Lower lobe of right lung (tissue), 2 donors: ENCODE measurements around the gene TRIM42. TPM values are rescaled to one million over a fixed set of nuclear protein-coding genes. Genes with fewer than 3 reads are reported as not detected.

Source experiments
- ATAC-seq, 2 donors: fragments of 200-7000 bp; cut with Tn5 transposase; one replicate each; pipeline ENCODE4 v1.9.1; 2020 to 2022; ENCODE audit warnings: mild to moderate bottlenecking in 2 of 2, moderate library complexity in 2 of 2
- DNase-seq: peaks from one replicate; pipeline ENCODE4 v3.0.0-alpha.2; 2020
- H3K27ac ChIP-seq: fragments of 200-600 bp; one replicate; pipeline ENCODE4 v1.8.0; 2022
- H3K27me3 ChIP-seq: fragments of 200-600 bp; one replicate; pipeline ENCODE4 v1.8.0; 2022; ENCODE audit warnings: low read depth
- H3K36me3 ChIP-seq: fragments of 200-600 bp; one replicate; pipeline ENCODE4 v1.8.0; 2022; ENCODE audit warnings: mild to moderate bottlenecking
- H3K4me1 ChIP-seq: fragments of 200-600 bp; one replicate; pipeline ENCODE4 v1.8.0; 2022
- H3K4me3 ChIP-seq: fragments of 200-600 bp; one replicate; pipeline ENCODE4 v1.8.0; 2022; ENCODE audit warnings: mild to moderate bottlenecking
- H3K9me3 ChIP-seq: fragments of 200-600 bp; one replicate; pipeline ENCODE4 v1.8.0; 2022
- intact Hi-C: fragments of 100-400 bp; cut with DNase I; formaldehyde crosslinking; loops from one replicate; pipeline ENCODE4 v1.11.0; 2022
- total RNA-seq: library from RNA; stranded (reverse); fragmentation: NEBNext Ultra II Directional; extraction: Animal tissue kit (Norgen Biotek cat#: 25700); gene quantifications from one replicate; pipeline ENCODE4 v1.2.1, GENCODE V29; 2021
- TF ChIP-seq, protein P1 (sequence below): fragments of 200-600 bp; IDR thresholded peaks from one replicate; pipeline ENCODE4 v1.8.0; 2022; ENCODE audit warnings: antibody characterized with exemption, mild to moderate bottlenecking
- donor health status: DM: no; HTN: yes; CAD: no; lungs with severe emphysema.

TRIM42 gene
- total RNA-seq, 1 donor from 2014 or later: not detected

- H3K4me1 ChIP-seq: no peaks in the 10 kb centered on the region
- TF ChIP-seq, protein P1, sequence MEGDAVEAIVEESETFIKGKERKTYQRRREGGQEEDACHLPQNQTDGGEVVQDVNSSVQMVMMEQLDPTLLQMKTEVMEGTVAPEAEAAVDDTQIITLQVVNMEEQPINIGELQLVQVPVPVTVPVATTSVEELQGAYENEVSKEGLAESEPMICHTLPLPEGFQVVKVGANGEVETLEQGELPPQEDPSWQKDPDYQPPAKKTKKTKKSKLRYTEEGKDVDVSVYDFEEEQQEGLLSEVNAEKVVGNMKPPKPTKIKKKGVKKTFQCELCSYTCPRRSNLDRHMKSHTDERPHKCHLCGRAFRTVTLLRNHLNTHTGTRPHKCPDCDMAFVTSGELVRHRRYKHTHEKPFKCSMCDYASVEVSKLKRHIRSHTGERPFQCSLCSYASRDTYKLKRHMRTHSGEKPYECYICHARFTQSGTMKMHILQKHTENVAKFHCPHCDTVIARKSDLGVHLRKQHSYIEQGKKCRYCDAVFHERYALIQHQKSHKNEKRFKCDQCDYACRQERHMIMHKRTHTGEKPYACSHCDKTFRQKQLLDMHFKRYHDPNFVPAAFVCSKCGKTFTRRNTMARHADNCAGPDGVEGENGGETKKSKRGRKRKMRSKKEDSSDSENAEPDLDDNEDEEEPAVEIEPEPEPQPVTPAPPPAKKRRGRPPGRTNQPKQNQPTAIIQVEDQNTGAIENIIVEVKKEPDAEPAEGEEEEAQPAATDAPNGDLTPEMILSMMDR: no peak
- ATAC-seq: no peak
- no peak overlapping the region for H3K27ac ChIP-seq
- H3K36me3 ChIP-seq: no peaks in the 10 kb centered on the region
- intact Hi-C loops: no loop called here
- no peaks in the 10 kb centered on the region for H3K9me3 ChIP-seq
- DNase-seq: no peak
- no peaks in the 10 kb centered on the region for H3K27me3 ChIP-seq
- no peak overlapping the region for H3K4me3 ChIP-seq
Measured at GRCh38 chr3:140717921-140718320, 40.1 kb downstream of the TRIM42 start.

GRCh38 chr3:140719841-140720614 lies 42.2 kb downstream of the TRIM42 start:
- intact Hi-C loops: no loop called here
- Histone ChIP-seq H3K9me3 (no peaks in the 10 kb centered on the region), H3K27me3 (no peaks in the 10 kb centered on the region), H3K4me3 (no peak overlapping the region), H3K27ac (no peak overlapping the region), H3K4me1 (no peaks in the 10 kb centered on the region), H3K36me3 (no peaks in the 10 kb centered on the region)
- DNase-seq: no peak
- no peak for ATAC-seq
- TF ChIP-seq, protein P1: no peak

DNA sequence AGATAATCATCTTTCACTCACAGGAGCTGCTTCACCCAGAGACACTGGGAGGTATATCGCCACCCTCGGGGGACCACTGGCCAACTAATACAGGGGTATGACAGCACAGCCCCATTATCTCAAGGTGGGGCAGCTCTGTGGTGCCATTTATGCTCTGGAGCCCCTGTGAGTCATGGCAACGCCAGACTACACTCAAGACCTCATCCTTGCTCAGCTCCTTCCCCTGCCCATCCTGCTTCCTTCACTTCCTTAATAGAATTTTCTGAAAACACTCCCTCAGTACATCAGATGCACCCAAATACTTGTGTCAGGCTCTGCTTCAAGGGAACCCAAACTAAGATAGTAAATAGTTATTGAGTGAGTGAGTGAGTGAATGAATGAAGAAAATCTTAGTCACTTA lies 45.7 kb downstream of the TRIM42 start:
- H3K27ac ChIP-seq: no peak overlapping the region
- ATAC-seq (no peak), DNase-seq (no peak)
- no peak overlapping the region for H3K4me3 ChIP-seq
- H3K36me3 ChIP-seq: no peaks in the 10 kb centered on the region
- H3K9me3 ChIP-seq: no peaks in the 10 kb centered on the region
- intact Hi-C loops: no loop called here
- H3K27me3 ChIP-seq: no peaks in the 10 kb centered on the region
- H3K4me1 ChIP-seq: no peaks in the 10 kb centered on the region
- TF ChIP-seq, protein P1: no peak

DNA sequence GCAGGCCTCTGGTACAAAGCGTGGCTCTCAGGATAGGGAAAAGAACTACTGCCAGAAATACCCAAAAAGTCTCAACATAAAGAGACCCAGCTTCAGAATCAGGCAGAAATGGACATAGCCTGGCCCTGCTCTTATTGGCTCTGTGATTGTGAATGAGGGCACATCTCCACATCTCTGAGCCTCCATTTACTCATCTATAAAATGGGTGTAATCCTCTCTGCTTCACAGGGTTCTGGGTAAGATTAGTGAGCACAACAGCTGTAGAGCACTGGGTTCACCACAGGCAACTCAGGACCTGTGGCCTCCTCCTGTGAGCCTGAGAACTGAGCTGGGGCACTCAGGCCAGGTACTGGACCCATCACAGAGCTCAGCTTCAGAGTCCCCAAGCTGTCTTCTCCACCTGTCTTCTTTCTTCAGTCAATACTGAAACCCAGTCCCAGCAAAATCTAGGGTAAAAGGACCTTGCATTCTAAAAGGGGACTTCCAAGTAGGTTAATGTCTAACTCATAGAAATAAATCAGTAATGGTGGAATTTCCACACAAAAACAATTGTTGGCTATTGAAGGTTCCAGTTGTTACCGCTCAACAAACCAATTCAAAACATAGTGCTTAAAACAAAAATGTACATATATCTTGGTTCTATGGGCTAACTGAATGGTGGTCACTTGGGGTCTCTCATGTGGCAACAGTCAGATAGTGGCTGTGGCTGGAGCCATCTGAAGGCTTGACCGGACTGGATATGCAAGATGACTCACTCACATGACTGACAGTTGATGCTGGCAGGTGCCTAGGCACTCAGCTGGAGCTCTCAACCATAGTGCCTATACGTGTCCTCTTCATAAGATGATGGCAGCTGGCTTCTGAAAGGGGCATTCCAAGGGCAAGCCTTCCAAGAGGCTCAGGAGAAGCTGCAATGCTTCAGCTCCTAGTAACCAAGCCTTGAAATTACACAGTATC lies 47.3 kb downstream of the TRIM42 start:
- TF ChIP-seq, protein P1: no peak
- no peak for DNase-seq
- Histone ChIP-seq H3K4me1 (no peaks in the 10 kb centered on the region), H3K27me3 (no peaks in the 10 kb centered on the region), H3K4me3 (no peak overlapping the region), H3K27ac (no peak overlapping the region), H3K36me3 (no peaks in the 10 kb centered on the region), H3K9me3 (no peaks in the 10 kb centered on the region)
- ATAC-seq: no peak
- intact Hi-C loops: no loop called here

GRCh38 chr3:140726066-140726465 lies 48.2 kb downstream of the TRIM42 start:
- Histone ChIP-seq H3K27me3 (no peaks in the 10 kb centered on the region), H3K4me1 (no peaks in the 10 kb centered on the region), H3K36me3 (no peaks in the 10 kb centered on the region), H3K4me3 (no peak overlapping the region), H3K9me3 (no peaks in the 10 kb centered on the region), H3K27ac (no peak overlapping the region)
- DNase-seq (no peak), ATAC-seq (no peak)
- TF ChIP-seq, protein P1: no peak
- intact Hi-C loops: no loop called here
